ENCODE measurements around the gene CNST.
"Not testable (repeated sequence)": the region's sequence is repeated elsewhere in the genome, so short reads cannot be mapped to it uniquely, and the experiment has no call there.

The CNST gene

DNA sequence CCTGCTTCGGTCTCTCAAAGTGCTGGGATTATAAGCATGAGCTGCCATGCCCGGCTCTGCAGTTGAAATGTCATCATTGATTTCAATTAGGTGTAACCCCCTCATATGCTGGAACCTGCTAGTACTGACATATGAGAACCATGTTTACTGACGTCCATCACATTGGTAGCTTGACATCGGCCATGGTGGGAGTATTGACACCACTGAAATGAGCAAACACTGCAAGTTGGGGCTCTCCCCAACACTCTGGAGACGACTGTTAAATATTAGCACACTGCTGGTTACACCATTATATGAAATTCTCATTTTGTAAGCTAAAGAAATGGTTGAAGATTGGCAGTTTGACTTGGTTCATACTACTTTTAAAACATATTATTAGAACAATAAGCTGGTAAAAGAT, 63.7 kb downstream of the CNST start:
- no peak for DNase-seq

DNA sequence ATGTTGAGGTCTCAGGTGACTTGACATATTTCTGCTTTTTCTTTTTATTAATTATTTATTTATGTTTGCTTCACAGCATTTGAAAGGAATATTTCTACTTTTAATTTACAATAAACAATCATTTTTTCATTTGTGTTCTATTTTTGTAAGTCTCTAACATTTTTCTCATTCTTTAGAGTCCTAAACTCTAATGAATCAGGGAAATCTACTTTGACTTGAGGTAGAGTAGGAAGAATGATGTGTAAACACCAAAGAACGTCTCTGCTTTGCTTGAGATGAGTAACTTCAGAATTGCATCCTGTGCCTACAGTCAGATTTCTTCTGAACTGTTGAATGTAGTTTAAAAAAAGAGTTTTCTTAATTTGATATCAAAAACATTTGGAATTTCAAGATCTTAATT, 65.2 kb downstream of the CNST start:
- DNase-seq, result no peak

DNA sequence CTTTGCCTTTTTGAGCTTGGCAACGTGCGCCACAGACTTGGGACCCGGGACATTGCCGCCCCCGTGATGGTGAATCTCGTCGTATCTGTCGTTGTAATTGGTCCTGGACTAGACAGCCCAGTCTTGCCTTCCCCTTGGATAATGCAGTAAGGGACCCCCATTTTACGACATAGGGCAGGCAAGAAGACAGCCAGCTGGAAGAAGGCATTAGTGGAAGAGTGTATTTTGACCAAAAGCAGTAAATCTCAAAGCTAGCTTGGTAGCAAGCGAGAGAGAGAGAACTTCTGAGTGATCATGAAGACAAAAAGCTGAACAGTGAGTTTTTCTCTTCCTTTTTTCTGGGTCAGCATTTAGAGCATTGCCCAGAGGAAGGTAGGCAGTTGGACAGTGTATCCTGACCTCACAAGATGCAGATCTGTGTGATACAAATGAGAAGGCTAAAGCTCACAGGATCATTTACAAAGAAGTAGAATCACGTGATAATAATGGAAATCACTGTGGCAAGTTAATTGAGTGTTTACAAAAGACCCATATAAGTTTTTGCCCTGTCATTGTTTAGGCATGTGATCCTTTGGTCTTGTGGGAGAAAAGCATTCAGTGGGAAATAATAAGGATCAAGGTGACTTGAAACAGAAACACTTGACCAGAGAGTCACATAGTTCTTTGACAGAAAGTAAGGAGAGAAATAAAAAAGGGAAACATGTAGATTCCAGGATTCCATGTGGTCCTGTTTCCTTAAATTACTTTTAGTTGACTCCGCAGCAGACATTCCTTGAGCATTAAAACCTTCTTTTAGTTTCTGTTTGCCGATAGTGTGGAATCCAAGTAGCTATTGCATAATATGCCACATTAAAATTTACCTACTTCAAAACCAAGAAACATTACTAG, 66.3 kb downstream of the CNST start:
- DNase-seq, result no peak

DNA sequence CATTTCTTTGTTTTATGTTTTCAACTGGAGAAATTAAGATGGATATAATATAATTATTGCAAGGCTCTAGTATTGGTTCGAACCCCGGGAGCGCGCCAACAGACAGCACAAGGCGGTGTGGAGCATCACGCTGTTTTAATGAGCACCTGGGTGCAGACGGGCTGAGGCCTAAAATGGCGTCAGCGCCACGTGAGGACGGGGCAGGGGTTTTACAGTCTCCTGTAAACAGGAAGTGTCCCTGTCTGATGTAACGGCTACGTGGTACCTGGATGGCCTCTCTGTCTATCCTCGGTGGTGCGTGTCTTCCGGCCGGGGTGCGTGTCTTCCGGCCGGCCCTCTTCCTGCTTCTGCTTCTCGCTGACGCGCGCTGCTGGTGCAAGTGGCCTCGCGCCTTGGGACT, 68.4 kb downstream of the CNST start:
- DNase-seq, result not testable (repeated sequence)

DNA sequence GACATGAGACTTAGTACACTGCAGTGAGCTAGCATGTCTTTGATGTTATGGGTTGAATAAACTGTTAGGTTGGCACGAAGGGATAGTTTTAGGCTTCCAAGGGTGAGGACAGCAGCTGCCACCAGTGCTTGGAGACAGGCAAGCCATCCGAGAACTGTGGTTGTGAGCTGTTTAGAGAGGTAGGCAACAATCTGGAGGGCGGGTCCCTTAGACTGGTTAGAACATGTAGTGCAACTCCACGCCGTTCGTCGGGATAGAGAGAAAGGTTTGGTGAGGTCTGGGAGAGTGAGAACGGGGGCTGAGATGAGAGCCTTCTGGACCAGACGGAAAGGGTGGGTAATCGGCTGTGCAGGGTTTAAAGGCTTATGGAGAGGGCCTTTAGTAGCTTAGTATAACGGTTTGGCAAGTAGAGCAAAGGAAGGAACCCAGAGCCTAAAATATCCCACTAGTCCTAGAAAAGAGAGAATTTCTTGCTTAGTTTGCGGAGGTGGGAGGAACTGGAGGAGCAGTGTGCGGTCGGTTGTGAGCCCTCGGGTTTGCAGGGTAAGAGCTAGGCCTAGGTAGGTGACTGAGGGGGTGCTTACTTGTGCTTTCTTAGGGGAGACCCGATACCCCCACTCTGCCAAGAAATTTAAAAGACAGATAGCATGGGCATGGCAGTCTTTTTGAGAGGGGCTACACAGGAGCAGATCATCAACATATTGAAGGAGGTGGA, 72.8 kb downstream of the CNST start:
- DNase-seq, result no peak

DNA sequence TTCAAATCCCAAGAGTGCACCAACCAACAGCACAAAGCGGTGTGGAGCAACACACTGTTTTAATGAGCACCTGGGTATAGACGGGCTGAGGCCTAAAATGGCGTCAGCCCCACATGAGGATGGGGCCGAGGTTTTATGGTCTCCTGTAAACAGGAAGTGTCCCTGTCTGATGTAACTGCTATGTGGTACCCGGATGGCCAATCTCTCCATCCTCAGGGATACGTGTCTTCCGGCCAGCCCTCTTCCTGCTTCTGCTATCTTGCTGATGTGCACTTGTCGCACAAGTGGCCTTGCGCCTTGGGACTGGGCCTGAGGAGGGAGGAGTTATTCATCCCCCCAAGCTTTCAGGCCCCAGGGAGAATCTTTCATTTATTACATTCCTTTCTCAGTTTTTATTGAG, 73.5 kb downstream of the CNST start:
- no peak for DNase-seq

DNA sequence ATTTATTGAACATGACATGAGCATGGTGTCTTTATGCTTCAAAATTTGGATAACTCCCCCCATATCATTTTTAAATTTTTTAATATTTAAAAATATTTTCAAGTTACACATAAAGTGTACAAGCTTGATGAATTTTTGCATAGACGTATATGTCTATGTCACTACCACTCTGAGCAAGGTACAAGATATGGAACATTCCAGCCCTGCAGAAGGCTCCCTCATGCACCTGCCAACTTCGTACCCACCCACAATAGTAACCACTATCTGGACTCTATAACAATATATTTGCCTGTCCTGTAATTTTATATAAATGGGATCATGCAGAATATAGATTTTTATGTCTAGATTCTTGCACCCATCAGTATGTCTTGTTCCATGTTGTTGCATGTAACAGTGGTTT, 74.5 kb downstream of the CNST start:
- no peak for DNase-seq

DNA sequence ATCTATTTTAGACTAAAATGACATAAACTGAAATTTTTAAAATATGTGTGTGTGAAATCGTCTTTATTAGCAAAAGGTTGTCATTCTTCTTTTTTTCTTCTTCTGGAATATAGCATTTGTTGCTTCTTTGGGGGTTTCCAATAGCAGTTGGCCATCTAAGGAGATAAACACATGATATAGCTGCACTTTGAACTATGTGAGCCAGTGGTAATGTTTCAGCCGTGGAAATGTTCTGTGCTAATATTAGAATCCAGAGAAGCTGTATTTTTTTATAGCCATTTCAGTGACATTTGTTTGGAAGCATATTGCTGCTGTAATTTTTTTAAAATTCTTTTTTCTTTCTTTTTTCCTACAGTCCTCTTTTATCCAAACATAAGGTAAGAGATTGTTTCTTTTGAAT, 75.1 kb downstream of the CNST start:
- DNase-seq, result no peak

DNA sequence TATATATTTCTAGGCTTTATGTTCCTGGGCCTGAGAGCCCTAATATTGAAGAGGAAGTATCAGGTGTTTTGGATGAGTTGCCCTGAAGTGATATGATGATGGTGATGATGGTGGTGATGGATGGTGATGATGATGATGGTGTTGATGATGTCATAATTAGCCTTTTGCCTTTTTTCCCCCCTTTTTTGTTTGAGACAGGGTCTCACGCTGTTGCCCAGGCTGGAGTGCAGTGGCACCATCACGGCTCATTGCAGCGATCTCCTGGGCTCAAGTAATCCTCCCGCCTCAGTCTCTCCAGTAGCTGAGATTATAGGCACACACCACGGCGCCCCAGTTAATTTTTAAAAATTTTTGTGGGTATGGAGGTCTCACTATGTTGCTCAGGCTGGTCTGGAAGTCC, 76.5 kb downstream of the CNST start:
- DNase-seq, result no peak

DNA sequence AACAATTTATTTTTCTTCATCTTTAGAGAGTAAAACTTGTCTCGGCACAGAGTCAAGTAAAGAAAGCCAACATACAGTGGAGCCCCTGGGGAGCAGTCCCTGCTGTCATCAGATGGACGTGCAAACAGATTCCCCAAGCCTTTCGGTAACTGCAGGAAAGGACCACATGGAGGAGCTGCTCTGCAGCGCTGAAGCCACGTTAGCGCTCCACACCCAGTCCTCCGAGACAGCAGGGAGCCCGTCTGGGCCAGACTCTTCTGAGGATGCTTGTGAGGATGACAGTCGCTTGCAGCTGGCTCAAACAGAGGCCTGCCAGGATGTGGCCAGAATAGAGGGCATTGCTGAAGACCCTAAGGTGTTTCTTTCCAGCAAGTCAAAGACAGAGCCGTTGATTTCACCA, 80.9 kb downstream of the CNST start:
- DNase-seq, result no peak

DNA sequence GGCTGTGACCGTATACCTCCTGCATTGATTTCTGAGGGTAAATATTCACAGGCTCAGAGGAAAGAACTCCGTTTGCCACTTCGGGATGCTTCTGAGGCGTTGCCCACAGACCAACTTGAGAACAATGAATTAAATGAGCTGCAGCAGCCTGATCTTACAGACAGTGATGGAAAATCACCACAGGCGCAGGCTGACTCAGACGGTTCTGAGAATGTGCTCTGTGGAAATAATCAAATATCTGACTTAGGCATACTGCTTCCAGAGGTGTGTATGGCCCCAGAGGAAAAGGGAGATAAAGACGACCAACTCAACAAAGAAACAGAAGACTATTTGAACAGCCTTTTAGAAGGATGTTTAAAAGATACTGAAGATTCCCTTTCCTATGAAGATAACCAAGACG, 81.3 kb downstream of the CNST start:
- DNase-seq, result no peak

DNA sequence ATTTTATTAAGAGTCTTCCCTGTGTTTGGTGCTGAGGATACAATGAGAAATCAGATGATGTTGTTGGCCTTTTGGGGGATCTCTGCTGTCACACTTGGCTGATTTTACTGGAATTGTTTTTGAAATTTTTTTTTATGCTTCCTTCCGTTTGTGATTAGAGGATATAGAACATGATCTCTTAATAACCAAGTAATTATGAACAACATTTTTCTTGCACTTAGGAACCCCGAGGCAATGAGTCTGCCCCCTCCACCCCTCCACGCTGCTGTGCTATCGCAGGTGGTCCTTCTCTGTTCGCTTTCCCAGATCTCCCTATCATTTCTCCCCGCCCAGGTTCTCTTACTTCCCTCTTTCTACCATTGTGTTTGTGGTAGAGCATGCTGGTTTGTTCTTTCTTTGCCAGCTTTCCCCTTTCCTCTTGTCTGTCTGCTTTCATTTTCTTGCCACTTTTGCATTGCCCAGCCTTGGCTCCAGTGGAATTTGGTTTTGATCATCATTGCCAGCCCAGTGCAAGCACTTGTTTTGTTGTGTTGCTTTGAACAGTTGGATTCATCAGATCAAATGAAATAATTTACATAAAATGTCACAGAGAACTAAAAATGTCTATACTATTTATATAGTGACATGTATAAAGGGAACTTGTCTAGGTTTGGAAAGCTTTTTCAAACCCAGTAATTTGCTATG, 84.9 kb downstream of the CNST start:
- DNase-seq, result no peak

DNA sequence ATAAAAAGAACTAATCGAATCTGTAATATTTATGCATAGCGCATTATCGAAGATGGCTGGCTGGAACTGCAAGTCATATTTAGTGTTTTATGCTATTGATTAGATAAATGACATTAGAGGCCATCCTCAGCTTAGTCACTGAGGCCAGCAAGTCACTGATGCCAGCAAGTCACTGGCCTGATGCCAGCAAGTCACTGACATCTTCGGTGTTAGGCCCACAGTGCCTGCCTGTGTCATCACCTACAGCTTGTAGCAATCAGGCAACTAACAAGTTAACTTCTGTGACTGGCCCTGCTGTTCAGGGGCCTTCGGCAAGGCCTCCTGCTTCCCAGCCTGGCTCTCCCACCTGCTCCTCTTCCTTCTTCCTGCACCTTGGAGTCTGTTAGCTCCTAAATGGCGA, 92.3 kb downstream of the CNST start:
- DNase-seq, result no peak

DNA sequence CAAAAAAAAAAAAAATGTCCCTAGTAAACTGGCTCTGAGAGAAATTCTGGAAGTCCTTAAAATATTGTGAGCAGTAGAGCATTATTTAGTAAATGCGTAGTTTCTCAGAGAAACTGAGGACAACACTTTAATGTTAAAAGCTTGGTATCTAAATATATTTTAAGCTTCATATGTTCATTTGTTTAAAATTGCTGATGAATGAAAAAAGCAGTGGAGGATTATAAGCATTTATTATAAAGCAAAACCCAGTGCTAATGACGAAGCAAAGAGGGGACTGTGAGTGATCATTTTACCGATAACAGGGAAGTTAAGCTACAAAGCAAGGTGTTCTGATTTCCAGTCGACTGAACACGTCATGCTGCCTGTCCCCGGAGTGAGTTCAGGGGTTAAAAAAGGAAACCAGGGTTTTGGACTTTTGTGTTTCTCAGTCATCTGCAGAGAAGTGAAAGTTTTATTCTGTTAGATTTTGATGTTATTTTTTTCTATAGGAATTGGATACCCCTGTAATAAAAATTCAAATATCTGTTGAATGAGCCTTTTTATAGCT, 93.4 kb downstream of the CNST start:
- DNase-seq, result no peak

DNA sequence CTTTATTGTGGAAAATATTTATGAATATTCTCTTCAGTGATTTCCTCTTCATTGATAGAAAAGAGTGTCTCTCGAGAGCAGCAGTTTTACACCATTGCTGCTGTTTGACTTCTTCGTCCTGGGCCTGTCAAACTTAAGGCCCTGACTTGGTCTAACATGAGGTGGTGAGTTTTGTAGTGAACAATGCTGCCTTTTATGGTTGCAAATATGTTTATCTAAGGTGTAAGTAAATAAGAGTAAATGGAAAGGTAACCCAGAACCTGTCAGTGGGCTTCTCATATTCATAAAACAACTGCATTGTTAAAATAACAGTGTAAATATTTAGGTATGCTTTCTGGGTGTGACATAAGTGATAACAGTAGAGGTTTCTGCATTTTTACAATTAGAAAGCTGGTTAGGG, 95.2 kb downstream of the CNST start:
- no peak for DNase-seq

DNA sequence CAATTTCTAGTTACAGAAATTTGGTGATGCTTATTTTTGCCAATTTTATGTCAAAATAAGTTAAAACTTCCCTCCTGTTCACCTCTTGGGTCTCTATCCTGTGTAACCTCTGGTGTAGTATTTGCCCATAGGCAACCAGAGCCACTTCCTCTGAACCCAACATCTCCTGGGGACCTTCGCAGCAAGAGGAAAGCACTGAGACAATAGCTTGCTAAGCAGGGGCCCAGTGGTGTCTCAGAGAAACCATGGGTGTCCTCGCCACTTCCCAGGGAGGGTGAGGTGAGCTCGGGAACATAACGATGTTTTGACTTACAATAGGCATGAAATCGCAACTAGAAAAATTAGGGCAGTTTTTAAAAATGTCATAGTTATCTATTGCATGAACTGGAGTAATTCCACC, 101.5 kb downstream of the CNST start:
- no peak for DNase-seq

DNA sequence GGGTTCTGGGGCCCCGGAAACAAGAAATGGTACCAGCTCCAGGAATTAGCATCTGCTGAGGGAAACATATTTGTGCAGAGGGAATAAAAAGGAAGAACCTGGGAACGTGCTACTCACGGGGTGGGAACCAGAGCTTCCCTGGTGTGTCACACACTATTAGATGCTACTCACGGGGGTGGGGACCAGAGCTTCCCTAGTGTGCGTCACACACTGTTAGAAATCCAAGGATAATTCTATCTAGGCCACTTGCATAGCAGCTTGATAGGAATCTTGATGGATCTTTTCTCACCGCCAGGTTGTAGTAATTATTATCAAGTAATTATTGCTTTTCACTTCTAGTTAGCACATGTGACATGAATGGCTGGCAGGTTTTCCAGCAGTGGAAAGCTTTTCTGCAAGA, 103.4 kb downstream of the CNST start:
- DNase-seq, result no peak

DNA sequence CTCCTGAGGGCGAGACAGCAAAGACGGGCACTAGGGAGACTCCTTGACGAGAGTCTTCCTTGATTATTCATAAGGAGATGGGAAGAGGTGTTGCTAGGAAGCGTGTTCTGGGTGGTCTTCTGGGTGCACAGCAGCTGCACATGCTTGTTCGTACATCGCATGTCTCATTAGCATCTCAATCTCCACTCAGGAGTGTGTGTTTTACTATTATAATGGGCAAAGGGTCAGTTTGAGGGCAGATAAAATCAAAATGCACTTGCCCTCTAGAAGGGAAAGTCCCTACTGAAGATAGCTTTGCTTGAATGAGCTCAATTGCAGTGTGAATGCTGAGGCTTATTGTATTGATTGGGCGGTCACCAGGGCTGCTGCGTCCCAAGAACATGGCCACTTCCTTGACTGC, 107.8 kb downstream of the CNST start:
- DNase-seq, result no peak

DNA sequence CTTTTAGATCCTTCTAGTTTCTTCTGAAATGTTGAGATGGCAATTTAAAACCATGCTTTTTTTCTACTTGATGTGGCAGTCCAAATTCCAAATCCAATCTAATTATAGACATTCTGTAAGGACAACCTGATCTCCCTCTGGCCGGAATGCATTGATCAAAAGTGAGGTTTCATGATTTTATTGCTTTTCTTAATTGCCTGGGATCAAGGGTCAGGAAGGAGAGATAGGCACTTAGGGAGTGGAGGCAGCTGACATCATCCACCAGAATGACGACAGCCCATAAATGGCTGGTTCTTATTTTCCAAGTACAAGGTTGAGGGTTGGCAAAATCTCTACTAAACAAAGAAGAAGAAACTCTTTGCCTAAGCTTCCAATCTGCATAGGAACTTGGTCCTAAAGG, 111.6 kb downstream of the CNST start:
- DNase-seq, result no peak

DNA sequence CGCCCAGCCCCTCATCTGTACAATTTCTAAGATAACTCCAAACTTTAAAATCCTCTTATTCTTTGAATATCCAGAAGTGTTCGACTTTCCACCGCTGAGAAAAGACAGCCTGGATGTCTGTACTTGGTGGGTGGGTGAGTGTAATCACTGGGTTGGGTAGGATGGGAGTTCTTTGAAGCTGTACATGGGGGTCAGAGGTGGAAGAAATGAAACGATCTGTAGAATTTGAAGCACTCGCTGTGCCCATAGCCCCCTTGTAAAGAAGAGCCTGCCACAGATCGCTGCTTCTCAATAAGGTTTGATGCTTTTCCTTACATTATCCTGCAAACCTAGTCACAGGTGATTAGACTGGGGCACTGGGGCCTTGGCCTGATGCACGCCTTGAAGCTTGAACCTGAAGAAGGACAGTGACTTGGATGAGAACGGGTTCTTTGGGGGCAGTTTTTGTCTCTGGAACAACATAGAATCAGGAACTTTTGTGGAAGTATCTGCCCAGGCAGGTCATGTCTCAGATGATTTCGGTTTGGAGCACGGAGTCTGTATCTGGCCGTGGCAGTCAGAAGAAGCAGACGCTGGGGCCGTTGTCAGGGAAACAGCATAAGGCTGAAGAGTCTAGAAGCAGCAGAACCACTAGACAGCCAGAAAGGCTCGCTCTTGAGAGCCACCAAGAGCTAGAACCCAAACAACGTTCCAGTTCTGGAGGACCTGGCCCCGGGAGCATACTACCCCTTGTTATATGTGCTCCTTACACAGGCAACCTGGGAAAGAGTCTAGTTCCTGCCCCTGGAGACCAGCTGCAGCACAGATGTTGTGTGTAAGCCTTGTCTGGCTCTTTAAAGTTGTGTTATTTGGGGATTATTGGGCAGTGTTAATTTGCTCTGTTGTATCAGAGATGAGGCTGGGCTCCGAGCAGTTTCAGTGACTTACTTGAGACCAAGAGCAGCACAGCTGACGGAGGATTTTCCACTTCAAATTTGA, 112.8 kb downstream of the CNST start:
- DNase-seq, result no peak

DNA sequence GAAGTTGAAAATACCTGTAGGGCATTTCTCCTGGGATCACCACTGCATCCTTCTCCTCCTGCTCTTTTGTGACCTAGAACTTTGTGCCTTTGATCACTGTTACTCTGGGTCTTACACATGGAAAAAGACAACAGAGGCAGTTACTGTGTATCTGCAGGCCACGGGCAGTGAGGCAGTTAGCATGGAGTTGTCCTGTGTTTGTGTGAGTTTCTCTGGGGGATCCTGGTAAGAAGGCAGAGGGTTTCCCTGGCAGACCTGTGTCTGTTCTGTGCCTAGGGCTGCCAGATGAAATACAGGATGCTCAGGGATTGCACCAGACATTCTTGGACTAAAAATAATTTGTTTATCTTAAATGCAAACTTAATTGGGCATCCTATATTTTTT, 113.5 kb downstream of the CNST start:
- no peak for DNase-seq

DNA sequence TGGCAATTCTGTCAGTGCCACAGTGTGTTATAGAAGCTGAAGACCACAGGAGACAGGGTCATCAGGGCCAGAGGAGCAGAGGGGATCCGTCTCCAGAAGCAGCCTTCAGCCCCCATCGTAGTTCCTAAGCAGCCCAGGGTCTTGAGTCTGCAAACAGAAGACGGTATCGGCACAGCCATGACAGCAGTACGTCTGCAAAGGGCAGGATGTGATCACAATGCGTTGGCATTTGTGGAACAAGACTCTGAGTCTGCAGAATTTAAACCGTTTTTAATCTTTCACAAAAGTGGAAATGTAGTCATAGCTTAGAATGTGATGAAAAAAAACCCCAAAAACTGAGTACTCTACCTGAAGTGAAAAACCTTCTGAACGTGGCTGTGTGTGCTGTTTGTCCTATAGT, 113.9 kb downstream of the CNST start:
- DNase-seq, result no peak

Data from OCI-M1 (cell line).